Raji (cell line): ENCODE measurements around the gene RARS1.

Experiments
- POLR2A ChIP-seq: IDR thresholded peaks from 2 replicates; pipeline ENCODE4 v1.6.1; 2011; ENCODE audit warnings: low read depth, low read length, control low read depth; ENCODE audit not compliant: insufficient read depth

RARS1 gene

GRCh38 chr5:168528521-168529373, 42.5 kb downstream of the RARS1 start, which contains the start of gene FBLL1:
Gene FBLL1 (plus strand): TSS chr5:168529305. CDS start chr5:168529505, 200 bp downstream.
- no peak for TF ChIP-seq POLR2A

GRCh38 chr5:168529374-168530234, 43.3 kb downstream of the RARS1 start:
- no peak for TF ChIP-seq POLR2A

GRCh38 chr5:168530621-168531150, 44.4 kb downstream of the RARS1 start:
- no peak for TF ChIP-seq POLR2A

GRCh38 chr5:168531191-168531590, 44.9 kb downstream of the RARS1 start:
- no peak for TF ChIP-seq POLR2A

- no peak for TF ChIP-seq POLR2A
Measured at GRCh38 chr5:168531987-168532864, 46.0 kb downstream of the RARS1 start.

GRCh38 chr5:168537176-168537575, 50.9 kb downstream of the RARS1 start:
- TF ChIP-seq POLR2A: no peak

GRCh38 chr5:168549554-168549953, 63.3 kb downstream of the RARS1 start:
- no peak for TF ChIP-seq POLR2A

- TF ChIP-seq POLR2A: no peak
Measured at GRCh38 chr5:168550656-168551055, 64.4 kb downstream of the RARS1 start.

- no peak for TF ChIP-seq POLR2A
Measured at GRCh38 chr5:168552146-168552545, 65.9 kb downstream of the RARS1 start.

- TF ChIP-seq POLR2A: no peak
Measured at GRCh38 chr5:168553377-168554130, 67.3 kb downstream of the RARS1 start.

GRCh38 chr5:168557389-168557788, 71.1 kb downstream of the RARS1 start:
- TF ChIP-seq POLR2A: no peak

GRCh38 chr5:168562279-168562678, 76.0 kb downstream of the RARS1 start:
- no peak for TF ChIP-seq POLR2A

GRCh38 chr5:168563959-168564358, 77.7 kb downstream of the RARS1 start:
- TF ChIP-seq POLR2A: no peak

GRCh38 chr5:168568738-168569137, 82.5 kb downstream of the RARS1 start:
- no peak for TF ChIP-seq POLR2A
